Lower leg skin (tissue), 4 donors: ENCODE data around the gene CYP11A1. TPM values are rescaled to one million over a fixed set of nuclear protein-coding genes. Genes with fewer than 3 reads are reported as not detected.

Experiments used
- DNase-seq, 2 donors: peaks; one replicate each; pipeline ENCODE4 v3.0.0-alpha.2; 2019; ENCODE audit warnings: low spot score in 2 of 2
- H3K4me3 ChIP-seq: fragments of 200-600 bp; sonication (generic); 2 replicates; pipeline ENCODE4 v1.5.1; 2017; ENCODE audit warnings: mild to moderate bottlenecking, low read depth; ENCODE audit not compliant: poor library complexity, severe bottlenecking
- POLR2A ChIP-seq, 2 donors: fragments of 450-650 bp; IDR thresholded peaks; one replicate each; pipeline ENCODE4 v1.6.1; 2016 to 2017; ENCODE audit warnings: antibody characterized with exemption in 2 of 2, mild to moderate bottlenecking in 1 of 2, moderate library complexity in 1 of 2
- WGBS, 2 donors: methylation state at CpG; one replicate each; pipeline ENCODE4 v1.1.5; 2018; 5-methylcytosine and 5-hydroxymethylcytosine counted together
- intact Hi-C: fragments of 100-400 bp; cut with DNase I; formaldehyde crosslinking; loops from one replicate; pipeline ENCODE4 v1.15.0; 2023; ENCODE audit warnings: low total_unique reads
- total RNA-seq, 4 donors: library from RNA; depleted of rRNA; stranded (reverse); fragments of >200 nt; gene quantifications; one replicate each; pipeline ENCODE4 v1.1.0, GENCODE V29; 2016
- TF ChIP-seq, protein P1 (sequence below), 3 donors: fragments of 450-650 bp; IDR thresholded peaks; one replicate each; pipeline ENCODE4 v1.5.1; 2016; ENCODE audit warnings: antibody characterized with exemption in 3 of 3, mild to moderate bottlenecking in 3 of 3, moderate library complexity in 2 of 3

CYP11A1 gene
- total RNA-seq, 4 donors from 2014 or later: 0.34 to 0.75 (median 0.49) TPM; not detected in 1

DNA sequence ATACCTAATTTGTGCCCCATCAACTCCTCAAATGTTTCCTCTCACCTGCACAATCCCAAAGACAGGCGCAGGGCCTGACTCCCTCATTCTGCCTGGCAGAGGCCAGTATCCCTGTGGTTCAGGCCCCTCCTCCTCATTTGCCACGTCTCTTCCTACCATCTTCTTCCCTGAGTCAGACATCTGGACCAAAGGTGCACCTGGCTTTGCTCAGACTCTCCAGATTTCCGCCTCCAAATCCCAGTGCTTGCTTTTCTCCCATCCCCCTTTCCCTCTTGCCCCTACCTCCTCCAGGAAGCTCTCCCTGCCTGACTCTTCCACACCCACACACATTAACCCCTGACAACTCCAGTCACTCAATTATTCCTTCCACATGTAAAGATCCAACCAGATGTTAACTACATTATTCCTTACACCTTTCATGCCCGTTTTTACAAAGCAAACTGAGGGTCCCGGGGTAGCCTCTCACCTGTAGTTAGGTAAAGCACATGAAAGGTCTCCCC lies 46.7 kb upstream of the CYP11A1 start:
- intact Hi-C loops: no loop called here
- H3K4me3 ChIP-seq: no peak overlapping the region
- WGBS, 2 donors: 86 to 93% methylated on average over 5 of the region's 5 CpGs
- TF ChIP-seq, protein P1, sequence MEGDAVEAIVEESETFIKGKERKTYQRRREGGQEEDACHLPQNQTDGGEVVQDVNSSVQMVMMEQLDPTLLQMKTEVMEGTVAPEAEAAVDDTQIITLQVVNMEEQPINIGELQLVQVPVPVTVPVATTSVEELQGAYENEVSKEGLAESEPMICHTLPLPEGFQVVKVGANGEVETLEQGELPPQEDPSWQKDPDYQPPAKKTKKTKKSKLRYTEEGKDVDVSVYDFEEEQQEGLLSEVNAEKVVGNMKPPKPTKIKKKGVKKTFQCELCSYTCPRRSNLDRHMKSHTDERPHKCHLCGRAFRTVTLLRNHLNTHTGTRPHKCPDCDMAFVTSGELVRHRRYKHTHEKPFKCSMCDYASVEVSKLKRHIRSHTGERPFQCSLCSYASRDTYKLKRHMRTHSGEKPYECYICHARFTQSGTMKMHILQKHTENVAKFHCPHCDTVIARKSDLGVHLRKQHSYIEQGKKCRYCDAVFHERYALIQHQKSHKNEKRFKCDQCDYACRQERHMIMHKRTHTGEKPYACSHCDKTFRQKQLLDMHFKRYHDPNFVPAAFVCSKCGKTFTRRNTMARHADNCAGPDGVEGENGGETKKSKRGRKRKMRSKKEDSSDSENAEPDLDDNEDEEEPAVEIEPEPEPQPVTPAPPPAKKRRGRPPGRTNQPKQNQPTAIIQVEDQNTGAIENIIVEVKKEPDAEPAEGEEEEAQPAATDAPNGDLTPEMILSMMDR (IDR thresholded peaks at IDR 0.05): no peak
- TF ChIP-seq POLR2A (IDR thresholded peaks at IDR 0.05): no peak
- no peak for DNase-seq

DNA sequence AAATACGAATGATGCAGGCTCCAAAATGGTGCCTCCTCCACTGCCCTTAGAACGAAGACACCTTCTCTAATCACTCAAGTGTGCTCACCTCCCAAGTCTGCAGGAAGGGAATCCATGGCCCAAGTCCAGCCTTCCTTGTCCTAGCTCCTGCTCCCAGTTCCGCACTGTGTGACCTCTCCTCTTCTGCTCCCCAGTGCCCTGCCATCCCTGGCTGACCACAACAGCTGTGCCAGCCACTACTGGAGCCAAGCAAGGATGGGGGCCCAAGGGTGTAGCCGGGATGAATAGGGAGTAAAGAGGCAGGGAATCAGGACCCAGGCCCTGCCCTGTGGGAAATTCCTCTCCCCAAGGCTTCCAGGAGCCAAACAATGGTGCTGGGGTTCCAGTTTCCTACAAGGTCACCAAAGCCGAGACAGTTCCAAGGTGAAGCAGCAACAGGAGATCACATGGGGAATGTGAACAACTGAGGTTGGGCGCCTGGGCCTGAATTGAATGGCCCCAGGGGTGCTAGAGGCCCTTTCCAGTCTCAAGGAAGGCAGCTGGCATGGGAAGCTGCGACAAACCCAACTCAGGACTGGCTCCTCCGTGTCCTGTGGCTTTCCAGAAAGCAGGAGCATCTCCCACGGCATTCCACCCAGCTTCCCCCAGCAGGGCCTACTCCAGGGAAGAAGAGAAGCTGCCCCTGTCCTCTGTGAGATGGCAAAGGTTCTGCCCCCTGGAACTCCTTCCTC lies 46.1 kb upstream of the CYP11A1 start:
- TF ChIP-seq, protein P1 (IDR thresholded peaks at IDR 0.05): no peak
- no peak for TF ChIP-seq POLR2A (IDR thresholded peaks at IDR 0.05)
- intact Hi-C loops: no loop called here
- H3K4me3 ChIP-seq: no peak overlapping the region
- no peak for DNase-seq
- WGBS, 2 donors: 79 to 84% methylated on average over 9 of the region's 9 CpGs

- intact Hi-C loops: no loop called here
- DNase-seq: no peak
Measured at GRCh38 chr15:74412159-74412558, 44.7 kb upstream of the CYP11A1 start.

DNA sequence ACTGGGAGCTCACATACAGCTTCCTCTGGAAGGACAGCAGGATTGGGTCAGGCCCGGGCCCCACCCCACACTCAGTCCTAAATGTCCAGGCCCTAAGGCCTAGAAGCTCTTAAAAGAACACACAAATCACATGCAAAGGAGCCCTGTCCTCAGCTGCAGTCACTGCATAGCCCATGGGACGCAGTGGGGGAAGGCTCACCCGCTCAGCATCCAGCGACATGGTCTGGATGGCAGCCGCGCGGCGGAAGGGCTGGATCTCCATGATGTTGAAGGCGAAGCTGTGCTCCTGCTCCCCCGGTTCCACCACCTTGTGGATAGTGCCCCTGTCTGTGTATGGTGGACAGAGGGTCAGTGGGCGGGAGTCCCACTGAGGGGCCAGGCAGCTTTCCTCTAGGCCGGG lies 44.2 kb upstream of the CYP11A1 start:
- DNase-seq: no peak
- no peak overlapping the region for H3K4me3 ChIP-seq
- WGBS, 2 donors: 86 to 90% methylated on average over 11 to 12 of the region's 12 CpGs
- intact Hi-C loops: no loop called here
- TF ChIP-seq, protein P1 (IDR thresholded peaks at IDR 0.05): no peak
- no peak for TF ChIP-seq POLR2A (IDR thresholded peaks at IDR 0.05)

More at GRCh38 chr15:74412159-74412558, 44.7 kb upstream of the CYP11A1 start:
- TF ChIP-seq POLR2A (IDR thresholded peaks at IDR 0.05): no peak
- TF ChIP-seq, protein P1 (IDR thresholded peaks at IDR 0.05): no peak
- 79% methylated on average over 6 of the region's 6 CpGs for WGBS, 2 donors
- H3K4me3 ChIP-seq: no peak overlapping the region

DNA sequence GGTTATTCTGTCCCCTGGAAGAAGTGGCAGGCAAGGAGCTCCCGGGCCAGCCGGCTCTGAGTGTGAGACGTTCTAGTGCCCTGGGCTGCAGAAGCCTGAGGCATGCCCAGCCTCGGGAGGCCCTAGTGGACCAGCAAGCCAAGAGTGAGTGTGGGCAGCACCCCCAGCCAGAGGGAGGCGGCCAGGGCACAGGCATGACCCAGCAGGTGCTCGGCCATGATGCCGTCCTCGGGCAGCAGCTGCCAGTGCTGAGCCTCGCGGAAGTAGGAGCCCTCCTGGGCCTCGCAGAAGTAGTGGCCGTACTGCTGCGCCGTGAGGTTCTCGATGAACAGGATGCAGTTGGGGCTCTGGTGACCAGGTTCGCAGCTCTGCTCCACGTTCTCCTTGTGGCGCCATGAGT lies 43.1 kb upstream of the CYP11A1 start:
- intact Hi-C loops: no loop called here
- TF ChIP-seq, protein P1 (IDR thresholded peaks at IDR 0.05): no peak
- TF ChIP-seq POLR2A (IDR thresholded peaks at IDR 0.05): no peak
- no peak for DNase-seq
- H3K4me3 ChIP-seq: no peak overlapping the region
- 90 to 94% methylated on average over 9 to 16 of the region's 18 CpGs for WGBS, 2 donors
